ENCODE measurements around the gene SLC5A10.

- TF ChIP-seq, protein P1, sequence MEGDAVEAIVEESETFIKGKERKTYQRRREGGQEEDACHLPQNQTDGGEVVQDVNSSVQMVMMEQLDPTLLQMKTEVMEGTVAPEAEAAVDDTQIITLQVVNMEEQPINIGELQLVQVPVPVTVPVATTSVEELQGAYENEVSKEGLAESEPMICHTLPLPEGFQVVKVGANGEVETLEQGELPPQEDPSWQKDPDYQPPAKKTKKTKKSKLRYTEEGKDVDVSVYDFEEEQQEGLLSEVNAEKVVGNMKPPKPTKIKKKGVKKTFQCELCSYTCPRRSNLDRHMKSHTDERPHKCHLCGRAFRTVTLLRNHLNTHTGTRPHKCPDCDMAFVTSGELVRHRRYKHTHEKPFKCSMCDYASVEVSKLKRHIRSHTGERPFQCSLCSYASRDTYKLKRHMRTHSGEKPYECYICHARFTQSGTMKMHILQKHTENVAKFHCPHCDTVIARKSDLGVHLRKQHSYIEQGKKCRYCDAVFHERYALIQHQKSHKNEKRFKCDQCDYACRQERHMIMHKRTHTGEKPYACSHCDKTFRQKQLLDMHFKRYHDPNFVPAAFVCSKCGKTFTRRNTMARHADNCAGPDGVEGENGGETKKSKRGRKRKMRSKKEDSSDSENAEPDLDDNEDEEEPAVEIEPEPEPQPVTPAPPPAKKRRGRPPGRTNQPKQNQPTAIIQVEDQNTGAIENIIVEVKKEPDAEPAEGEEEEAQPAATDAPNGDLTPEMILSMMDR (IDR thresholded peaks at IDR 0.05), result no peak
- TF ChIP-seq POLR2A (IDR thresholded peaks at IDR 0.05), result no peak
Observed at GRCh38 chr17:19006698-19007097, 54.7 kb downstream of the SLC5A10 start.

Data from transverse colon (tissue), 3 donors.